T-helper 1 cell (primary cell): ENCODE data around the gene TMEM91.
"Not testable (repeated sequence)": the region's sequence is repeated elsewhere in the genome, so short reads cannot be mapped to it uniquely, and the experiment has no call there.

ENCODE experiments used
- DNase-seq, 5 donors: peaks; one replicate each; pipeline ENCODE4 v3.0.0-alpha.2; 2012 to 2020

TMEM91 gene

DNA sequence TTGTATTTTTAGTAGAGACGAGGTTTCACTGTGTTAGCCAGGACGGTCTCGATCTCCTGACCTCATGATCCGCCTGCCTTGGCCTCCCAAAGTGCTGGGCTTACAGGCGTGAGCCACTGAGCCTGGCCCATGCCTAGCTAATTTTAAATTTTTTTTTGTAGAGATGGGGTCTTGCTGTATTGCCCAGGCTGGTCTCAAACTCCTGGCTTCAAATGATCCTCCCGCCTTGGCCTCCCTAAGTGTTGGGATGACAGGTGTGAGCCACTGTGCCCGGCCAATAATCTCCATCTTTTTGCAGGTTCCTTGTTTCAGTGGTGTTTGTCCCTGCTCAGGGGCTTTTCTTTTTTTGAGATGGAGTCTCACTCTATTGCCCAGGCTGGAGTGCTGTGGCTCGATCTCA, 5.2 kb downstream of the TMEM91 start:
- DNase-seq = not testable (repeated sequence)

DNA sequence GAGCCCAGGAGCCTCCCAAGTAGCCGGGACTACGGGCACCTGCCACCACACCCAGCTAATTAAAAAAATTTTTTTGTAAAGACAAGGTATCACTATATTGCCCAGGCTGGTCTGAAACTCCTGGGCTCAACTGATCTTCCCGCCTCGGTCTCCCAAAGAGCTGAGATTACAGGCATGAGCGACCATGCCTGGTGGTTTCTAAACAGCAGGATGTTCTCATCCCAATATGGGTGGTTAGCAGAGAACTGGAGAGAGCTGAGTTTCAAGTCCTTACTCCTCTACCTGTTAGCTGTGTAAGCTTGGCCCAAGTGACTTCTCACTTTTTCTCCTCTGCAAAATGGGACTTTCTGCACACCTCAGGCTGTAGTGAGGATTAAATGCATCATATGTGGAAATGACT, 8.0 kb downstream of the TMEM91 start:
- DNase-seq = no peak

DNA sequence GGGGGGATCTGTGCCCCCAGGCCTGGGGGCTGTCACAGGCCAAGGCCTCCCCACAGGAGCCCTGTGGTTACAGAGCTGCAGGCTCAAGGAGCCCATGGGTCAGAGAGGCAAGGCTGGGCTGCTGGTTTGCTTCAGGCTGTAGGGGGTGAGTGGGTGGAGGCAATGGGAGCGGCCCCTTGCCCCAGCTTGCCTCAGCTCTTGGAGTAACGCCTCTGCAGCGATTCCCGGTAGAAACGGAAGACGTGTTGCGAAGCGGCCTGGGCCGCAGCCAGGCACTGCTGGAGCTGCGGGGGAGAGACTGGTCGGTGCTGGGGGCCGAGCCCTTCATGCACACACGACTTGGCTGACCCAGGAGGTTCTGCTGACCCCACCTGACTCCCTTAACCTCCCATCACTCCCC, 10.1 kb downstream of the TMEM91 start:
- DNase-seq = no peak

DNA sequence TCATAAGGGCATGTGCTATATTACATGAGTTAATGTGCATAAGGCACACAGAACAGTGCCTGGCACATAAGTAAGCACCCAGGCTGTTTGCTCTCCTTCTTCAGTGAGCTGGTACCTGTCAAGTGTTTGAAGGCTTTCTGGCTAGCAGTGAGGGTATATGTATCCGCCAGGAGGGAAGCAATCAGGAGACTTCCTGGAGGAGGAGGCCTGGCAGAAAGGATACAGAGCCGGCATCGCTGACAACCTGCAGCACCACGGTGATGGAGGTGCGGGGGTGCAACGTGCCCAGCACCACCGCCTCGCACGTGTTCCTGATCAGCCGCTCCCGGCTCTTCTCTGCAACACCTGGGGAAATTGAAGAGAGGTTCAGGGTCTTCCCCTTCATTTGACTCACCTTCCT, 15.3 kb downstream of the TMEM91 start:
- DNase-seq = no peak

DNA sequence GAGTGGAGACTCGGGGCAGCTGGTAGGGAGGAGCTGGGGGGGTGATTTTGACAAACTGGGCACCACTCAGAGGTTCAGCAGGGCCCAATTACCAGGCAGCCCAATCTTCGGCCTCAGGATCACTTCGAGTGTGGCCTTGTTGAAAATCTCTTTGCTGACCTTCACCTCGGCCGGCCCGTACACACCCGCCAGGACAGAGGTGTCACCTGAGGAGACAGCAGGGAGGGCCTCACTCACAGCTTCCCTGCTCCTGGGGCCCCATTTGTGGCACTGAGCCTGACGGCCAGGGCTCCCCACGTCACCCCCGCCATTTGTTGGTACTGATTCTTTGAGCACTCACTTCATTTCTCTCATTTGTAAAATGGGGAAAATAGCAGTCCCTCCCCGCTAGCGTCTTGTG, 16.4 kb downstream of the TMEM91 start:
- no peak for DNase-seq

DNA sequence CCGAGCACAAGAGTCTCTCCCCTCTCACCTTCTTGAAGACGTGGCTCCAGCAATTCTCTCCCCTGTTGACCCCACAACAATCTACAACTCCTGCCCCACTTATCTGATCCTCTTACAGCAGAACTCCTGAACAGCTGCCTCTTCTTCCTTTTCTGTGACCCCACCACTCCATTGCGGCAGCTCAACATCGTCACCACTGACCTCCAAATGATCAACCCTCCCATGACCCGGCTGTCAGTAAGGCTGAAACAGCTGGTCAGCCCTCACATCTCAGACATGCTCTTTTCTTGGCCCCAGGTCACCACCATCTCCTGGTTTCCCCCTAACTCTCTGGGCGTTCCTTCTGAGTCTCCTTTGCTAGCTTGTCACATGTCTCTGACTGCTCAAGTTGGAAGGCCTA, 19.0 kb downstream of the TMEM91 start:
- no peak for DNase-seq

DNA sequence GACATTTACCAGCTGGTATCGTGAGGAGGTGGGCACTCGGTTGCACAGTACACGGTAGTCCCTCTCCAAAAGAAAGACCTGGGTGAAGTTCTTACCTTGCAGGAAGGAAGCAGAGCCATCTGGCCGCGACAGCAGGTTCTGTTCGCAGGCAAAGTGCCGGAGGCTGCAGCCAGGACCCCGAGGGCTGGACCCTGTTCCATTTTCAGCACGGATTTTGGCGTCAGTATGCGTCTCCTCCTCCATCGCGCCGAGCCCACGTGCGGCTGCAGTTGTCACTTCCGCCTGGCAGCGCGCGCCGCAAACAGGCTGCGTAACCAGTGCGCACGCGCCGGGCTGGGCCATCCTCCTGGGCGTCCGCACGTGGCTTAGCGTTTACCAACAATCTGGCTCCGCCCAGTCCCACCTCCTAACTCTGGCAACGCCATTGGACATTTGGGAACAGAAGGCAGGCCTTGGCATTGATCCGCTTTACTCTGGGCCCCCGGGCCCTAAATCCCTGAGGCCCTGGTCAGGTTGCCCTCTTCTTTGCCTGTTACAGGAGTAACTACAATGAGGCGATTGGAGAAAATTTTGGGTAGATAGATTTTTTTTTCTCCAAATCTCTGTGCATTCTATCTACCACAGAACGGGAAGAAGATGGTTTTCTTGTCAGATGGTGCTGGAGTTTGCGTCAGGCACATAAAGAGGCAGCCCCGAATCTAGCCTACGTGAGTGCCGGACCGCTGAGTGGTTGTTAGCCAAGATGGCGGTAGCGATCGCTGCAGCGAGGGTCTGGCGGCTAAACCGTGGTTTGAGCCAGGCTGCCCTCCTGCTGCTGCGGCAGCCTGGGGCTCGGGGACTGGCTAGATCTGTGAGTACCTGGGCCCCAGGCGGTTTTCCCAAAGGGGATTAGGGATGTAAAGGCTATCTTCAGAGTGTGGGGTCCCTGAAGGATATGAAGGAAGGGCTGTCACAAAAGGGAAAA, 21.0 kb downstream of the TMEM91 start, which contains the start of the genes BCKDHA and EXOSC5:
Gene BCKDHA (plus strand): TSS at position 733 of the 964 bp plus-strand sequence. CDS start 10 bp downstream, at position 743.
Gene EXOSC5 (minus strand): TSS at position 274 of the 964 bp plus-strand sequence. CDS start 31 bp downstream, at position 243.
- DNase-seq = peak; percentile 99 to 100 (median 99)

DNA sequence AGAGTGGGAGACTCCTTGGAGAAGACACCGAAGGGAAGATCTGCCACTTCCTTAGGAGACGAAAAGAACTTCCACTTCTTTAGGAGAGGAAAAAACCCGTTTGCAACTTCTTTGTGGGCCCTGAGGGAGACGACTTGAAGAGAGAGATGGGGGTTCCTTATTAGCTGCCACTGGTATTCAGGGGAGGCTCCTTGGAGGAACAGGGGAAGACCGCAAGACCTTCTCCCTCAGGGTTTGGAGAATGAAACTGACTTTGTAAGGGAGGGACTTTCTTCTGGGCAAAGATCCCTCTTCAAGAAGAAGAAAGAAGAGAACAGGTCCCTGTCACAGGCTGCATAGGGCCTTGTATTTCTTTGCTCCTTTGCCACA, 21.7 kb downstream of the TMEM91 start:
- no peak for DNase-seq

DNA sequence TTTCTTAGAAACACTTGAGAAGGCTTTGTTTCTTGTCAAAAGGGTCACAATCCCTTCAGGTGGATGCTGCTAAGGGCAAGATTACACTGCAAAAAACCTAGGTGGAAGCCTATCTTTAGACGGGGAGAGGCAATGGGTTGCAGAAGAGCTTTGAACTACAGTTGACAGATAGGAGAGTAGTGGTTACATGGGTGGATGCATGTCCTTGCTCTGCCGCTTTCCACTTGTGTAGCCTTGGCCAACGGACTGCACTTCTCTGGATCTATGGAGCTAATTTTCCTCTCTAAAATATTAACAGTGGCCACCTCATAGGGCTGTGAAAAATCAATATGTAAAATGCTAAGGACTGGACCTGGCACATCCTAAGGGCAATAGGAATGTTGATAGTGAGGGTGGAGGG, 22.3 kb downstream of the TMEM91 start:
- no peak for DNase-seq

DNA sequence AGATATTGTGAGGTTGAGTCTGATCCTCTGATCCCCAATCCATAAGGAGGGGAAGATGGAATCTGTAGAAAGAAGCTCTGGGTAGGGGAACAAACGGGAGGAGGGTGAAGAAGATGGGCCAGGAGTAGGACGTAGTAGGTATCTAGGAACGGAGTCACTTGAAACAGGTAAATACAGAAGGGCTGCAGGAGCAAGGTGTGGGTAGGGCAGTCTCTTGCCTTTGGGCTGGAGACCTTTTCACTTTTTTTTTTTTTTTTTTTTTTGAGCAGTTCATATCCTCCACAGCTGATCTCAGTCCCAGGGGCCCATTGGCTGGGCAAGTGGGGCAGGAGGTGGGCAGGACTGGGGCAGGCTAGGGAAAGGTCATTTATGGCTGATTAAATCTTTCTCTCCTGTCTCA, 22.8 kb downstream of the TMEM91 start:
- no peak for DNase-seq

DNA sequence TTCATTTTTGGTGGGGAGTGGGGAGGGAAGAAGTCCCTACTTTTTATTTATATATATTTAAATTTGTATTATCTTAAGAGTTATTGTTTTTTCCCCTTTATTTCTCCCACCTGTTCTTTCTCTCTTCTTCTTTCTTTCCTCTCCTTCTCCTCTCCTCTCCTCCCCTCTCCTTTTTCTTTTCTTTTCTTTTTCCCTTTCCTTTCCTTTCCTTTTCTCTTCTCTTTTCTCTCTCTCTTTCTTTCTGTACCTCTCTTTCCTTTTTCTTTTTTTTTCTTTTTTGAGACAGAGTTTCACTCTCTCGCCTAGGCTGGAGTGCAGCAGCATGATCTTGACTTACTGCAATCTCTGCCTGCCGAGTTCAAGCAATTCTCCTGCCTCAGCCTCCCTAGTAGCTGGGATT, 23.2 kb downstream of the TMEM91 start:
- no peak for DNase-seq

DNA sequence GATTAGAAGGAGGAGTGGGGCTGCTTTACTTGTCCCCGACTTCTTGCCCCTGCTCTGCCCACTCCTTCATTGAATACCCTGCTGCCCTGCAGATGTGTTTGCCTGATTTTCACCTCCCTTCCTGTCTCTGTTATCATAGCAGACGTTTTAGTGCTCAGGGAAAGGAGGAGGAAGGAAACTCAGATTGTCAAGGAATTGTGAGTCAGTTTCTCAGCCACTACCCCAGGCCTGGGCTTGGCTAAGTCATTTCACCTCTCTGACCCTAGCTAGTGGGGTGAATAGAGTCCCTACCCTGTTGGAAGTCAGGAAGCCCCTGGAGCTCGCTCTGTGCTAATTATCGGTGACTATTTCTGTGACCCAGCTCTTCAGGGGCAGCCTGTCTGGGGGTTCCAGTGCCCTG, 25.1 kb downstream of the TMEM91 start:
- DNase-seq = no peak

DNA sequence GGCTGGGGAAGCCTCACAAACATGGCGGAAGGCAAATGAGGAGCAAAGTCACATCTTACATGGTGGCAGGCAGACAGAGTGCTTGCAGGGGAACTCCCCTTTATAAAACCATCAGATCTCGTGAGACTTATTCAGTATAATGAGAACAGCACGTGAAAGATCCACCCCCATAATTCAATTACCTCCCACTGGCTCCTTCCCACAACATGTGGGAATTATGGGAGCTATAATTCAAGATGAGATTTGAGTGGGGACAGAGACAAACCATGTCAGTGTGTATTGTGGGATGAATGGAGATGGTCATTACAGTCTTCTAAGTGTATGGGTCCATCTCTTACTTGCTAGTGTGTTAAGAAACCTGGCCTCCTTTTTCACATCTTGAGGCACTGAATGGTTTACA, 25.7 kb downstream of the TMEM91 start:
- DNase-seq = no peak

DNA sequence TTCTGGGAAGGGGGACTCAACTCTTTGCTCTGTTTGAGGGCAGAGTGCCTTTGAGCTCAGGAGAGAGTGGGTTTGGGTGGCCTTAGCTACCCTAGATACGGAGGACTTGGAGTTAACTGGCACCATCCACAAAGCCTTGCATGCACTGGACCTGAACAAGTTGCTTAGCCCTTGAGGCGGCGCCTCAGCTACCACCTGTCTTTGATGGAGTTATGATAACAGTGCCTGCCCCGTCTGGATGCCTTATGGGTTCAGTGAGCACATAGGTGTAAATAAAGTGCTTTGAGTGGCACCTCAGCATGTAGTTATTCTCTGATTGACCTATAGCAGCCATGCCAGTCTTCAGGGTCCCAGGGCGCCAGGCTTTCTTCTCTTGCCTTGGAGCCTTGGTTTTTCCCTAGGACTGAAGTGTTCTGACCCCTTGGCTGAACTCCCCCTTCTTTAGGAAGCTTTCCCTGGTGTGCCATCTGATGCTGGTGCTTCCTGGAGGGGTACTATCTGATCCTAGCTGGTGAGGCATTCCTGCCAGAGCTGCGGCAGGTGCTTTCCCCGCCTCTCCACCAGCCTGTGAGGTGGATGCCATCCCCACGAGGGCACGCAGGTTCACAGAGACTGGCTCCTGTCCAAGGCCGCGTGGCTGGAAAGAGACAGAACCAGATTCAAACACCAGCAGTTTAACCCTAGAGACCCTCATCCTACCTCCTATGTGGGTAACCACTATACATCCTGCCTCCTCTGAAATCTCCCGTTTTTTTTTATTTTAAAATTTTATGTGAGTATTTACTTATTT, 27.0 kb downstream of the TMEM91 start:
- no peak for DNase-seq

DNA sequence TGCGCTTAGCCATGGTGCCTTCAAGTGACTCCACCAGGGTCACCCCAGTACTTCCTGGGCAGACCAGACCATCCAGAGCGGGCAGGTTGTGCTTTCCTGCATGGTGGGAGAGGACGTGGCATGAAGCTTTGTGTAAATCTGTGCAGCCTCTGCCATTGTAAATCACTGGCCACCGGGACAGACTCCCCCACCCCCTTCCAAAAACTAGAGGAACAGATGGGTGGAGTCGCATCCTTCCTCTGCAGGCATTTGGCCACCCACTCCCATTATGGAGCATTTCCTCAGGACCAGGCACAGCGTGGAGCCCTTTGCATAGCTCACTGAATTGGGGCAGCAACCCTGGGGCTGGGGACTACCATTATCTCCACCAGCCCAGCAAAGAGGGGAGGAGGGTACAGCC, 29.4 kb downstream of the TMEM91 start:
- no peak for DNase-seq

DNA sequence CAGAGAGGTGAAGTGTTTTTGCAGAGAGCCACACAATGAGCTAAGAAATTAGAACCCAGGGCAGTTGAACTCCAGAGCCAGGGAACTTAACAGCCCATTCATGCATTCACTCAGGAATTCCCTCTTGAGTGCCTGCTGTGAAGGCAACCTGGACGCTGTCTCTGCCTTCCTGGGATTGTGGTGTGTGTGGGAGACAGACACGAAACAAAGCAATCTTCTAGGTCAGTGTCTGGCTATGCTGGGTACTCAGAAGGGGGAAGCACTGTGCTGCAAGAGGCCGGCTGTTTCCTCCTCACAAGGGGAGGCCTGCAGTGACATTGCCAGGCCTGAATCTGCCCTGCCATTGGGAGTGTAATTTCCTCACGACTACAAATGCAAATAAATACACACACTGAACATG, 30.9 kb downstream of the TMEM91 start:
- DNase-seq = no peak

DNA sequence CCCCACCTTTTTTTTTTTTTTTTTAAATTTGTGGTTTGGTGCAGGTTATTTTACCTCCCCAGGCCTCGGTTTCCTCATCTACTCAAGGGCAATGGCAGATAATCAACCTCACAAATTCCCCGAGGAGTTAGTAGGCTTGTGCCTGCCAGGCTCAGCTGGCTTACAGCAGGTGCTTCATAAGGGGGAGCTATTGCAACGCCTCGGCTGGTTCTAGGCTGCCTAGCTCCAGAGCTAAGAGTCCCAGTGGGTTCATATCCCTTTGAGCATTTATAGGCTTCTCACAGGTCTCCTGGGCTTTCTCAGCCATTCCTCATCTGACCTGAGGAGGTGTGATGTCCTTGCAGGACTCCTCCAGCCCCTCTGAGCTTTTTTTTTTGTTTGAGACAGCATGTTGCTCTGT, 31.9 kb downstream of the TMEM91 start:
- no peak for DNase-seq

DNA sequence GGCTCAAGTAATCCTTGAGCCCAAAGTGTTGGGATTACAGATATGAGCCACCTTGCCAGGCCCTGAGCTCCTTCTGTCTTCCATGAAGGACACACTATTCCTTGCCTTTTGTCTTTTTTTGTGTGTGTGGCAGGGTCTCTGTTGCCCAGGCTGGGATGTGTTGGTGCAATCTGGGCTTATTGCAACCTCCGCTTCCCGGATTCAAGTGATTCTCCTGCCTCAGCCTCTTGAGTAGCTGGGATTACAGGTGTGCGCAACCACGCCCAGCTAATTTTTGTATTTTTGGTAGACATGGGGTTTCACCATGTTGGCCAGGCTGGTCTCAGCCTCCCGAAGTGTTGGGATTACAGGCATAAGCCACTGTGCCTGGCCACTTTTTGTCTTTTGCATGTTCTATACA, 32.5 kb downstream of the TMEM91 start:
- not testable (repeated sequence) for DNase-seq

DNA sequence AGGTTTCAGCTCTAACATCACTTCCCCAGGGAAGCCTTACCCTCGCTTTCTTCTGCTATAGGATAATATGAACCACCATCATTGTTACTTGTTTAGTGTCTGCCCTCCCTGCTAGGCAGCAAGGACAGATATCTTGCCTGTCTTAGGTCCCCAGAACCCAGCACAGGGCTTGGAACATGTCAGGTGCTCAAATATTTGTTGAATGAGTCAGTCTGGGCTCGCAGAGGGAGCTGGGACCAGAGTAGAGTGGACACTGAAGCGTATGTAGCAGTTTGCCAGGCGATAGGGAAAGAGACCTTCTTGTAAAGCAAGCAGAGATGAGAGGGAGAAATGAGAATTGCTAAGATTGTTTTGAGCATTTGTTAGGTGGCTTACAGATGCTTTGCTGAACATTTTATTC, 33.0 kb downstream of the TMEM91 start:
- no peak for DNase-seq

DNA sequence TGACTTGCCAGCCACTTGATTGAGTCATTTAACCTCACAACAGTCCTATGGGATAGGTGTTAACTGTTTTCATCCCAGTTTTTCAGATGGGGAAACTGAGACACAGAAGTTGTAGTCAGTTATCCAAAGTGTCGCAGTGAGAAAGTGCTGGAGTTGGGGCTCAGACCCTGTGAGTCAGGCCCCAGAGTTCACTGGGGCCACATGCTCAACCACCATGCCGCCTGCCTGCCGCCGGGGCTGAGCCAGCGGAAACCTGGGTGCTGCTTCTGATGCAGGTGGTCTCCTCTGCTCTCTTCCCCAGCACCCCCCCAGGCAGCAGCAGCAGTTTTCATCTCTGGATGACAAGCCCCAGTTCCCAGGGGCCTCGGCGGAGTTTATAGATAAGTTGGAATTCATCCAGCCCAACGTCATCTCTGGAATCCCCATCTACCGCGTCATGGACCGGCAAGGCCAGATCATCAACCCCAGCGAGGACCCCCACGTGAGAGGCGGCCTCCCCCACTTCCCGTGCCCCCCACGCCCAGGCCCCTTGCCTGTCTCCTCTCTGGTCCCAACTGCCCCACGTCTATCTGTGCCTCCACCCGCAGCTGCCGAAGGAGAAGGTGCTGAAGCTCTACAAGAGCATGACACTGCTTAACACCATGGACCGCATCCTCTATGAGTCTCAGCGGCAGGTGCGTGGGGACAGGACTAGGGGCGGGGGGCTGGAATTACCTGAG, 34.2 kb downstream of the TMEM91 start:
- DNase-seq = no peak

DNA sequence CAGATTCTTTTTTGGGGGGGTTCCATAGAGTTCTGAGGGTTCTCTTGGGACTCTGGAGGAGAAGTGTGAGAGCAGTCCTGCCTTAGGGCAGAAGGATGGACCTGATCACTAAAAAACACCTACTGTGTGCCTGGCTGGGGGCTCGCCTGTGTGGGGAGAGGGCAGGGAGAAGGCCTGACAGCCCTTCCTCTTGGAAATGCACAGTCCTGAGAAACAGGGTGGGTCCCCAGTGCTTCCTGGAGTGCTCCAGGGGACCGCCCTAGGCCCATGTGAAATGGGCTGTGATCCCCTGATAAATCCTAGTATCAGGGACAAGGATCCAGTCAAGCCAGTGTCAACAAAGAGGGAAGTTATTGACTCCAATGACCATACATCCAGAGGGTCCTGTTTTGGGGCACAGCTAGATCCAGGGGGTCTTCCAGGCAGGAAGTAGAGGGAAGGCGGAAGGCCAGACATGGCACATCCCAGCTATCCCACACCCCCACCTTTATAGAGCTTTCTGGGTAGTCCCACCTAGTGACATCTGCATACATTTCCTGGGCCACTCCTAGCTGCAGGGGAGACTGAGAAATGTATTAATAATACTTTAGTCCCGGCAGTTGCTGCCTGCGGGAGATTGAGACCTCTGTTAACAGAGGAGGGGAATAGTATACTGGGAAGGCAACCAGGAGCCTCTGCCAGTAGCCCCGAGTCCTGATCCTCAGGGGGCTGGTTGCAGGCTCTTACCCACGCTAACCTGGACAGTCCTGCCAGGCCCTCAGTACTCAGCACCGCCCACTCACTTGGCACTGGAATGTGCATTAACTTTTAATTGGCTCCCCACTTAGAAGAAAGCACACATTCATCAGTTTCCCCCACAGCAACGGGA, 35.0 kb downstream of the TMEM91 start:
- DNase-seq = no peak

DNA sequence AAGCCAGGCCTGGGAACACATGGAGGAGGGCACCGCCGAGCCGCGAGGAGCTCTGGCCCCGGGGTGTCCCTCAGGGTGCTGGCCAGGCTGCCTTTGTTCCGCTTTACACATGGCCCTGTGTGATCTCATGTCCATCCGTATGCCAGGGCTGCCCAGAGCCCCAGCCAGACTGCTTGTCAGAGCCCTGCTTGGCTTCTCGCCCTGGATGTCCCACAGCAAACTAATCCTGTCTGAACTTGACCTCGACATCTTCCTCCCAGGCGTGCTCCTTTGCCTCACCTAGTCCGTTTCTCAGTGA, 35.6 kb downstream of the TMEM91 start:
- no peak for DNase-seq
